ENCODE results near the gene ZFC3H1. TPM values are rescaled to one million over a fixed set of nuclear protein-coding genes. Genes with fewer than 3 reads are reported as not detected.

Gene ZFC3H1
- total RNA-seq, 2 experiments from 2014 or later, result 54.6 to 79.2 TPM

- DNase-seq, result no peak
- Mint-ChIP-seq H3K27me3 (no peaks in the 10 kb centered on the region), H3K36me3 (peaks cover 26% of the 10 kb centered on the region), H3K27ac (peak overlapping the region; percentile 99), H3K4me1 (peaks cover 28% of the 10 kb centered on the region), H3K9me3 (ENCODE audit: low read depth) (no peaks in the 10 kb centered on the region), H3K4me3 (peak overlapping the region; percentile 95)
- CTCF ChIA-PET, result interaction anchor here (0.9 to 3.1 kb wide), 5 partner anchors 18 to 89 kb away, joined by 3 to 45 read pairs (median 13); partner anchors contain the start of gene TMEM19
- no peak for ATAC-seq
Measured at GRCh38 chr12:71664411-71665089, 902 bp upstream of the ZFC3H1 start.

- H3K27ac Mint-ChIP-seq, result peak overlapping the region; percentile 99
- H3K36me3 Mint-ChIP-seq, result peaks cover 36% of the 10 kb centered on the region
- H3K27me3 Mint-ChIP-seq, result no peaks in the 10 kb centered on the region
- peaks cover 41% of the 10 kb centered on the region for H3K4me1 Mint-ChIP-seq
- ATAC-seq, result peak; percentile 48
- H3K4me3 Mint-ChIP-seq, result peak overlapping the region; percentile 95
- no peaks in the 10 kb centered on the region for H3K9me3 Mint-ChIP-seq (ENCODE audit: low read depth)
- CTCF ChIA-PET, result interaction anchor here (1.0 to 3.7 kb wide), 8 partner anchors 17 to 91 kb away, joined by 3 to 45 read pairs (median 9); partner anchors contain the start of genes RAB21 and TMEM19
- DNase-seq, result peak; percentile 80
Measured at GRCh38 chr12:71662849-71663560, 643 bp downstream of the ZFC3H1 start.

GRCh38 chr12:71661977-71662530 is 1.6 kb downstream of the ZFC3H1 start:
- Mint-ChIP-seq H3K9me3 (ENCODE audit: low read depth) (no peaks in the 10 kb centered on the region), H3K36me3 (peaks cover 37% of the 10 kb centered on the region), H3K4me1 (peaks cover 41% of the 10 kb centered on the region), H3K4me3 (peak overlapping the region; percentile 95), H3K27me3 (no peaks in the 10 kb centered on the region), H3K27ac (peak overlapping the region; percentile 99)
- CTCF ChIA-PET, result interaction anchor here (0.7 to 3.7 kb wide), 4 partner anchors 16 to 28 kb away, joined by 3 to 45 read pairs (median 14); partner anchors contain the start of gene TMEM19
- ATAC-seq (no peak), DNase-seq (no peak)

GRCh38 chr12:71656740-71657139 is 6.9 kb downstream of the ZFC3H1 start:
- Mint-ChIP-seq H3K27me3 (no peaks in the 10 kb centered on the region), H3K9me3 (ENCODE audit: low read depth) (no peaks in the 10 kb centered on the region), H3K27ac (no peak overlapping the region), H3K36me3 (peaks cover 30% of the 10 kb centered on the region), H3K4me3 (no peak overlapping the region), H3K4me1 (peaks cover 46% of the 10 kb centered on the region)
- CTCF ChIA-PET, result no interaction called here
- no peak for DNase-seq
- no peak for ATAC-seq

GRCh38 chr12:71655907-71656306 is 7.7 kb downstream of the ZFC3H1 start:
- ATAC-seq (no peak), DNase-seq (no peak)
- H3K4me3 Mint-ChIP-seq, result no peak overlapping the region
- H3K9me3 Mint-ChIP-seq (ENCODE audit: low read depth), result no peaks in the 10 kb centered on the region
- H3K27ac Mint-ChIP-seq, result peak overlapping the region; percentile 34
- H3K36me3 Mint-ChIP-seq, result peaks cover 28% of the 10 kb centered on the region
- CTCF ChIA-PET, result interaction anchor here (1.6 kb wide), 1 partner anchor 32 kb away, joined by 3 read pairs; no protein-coding TSS in a partner anchor
- H3K4me1 Mint-ChIP-seq, result peaks cover 43% of the 10 kb centered on the region
- H3K27me3 Mint-ChIP-seq, result no peaks in the 10 kb centered on the region

- ATAC-seq (no peak), DNase-seq (no peak)
- H3K27me3 Mint-ChIP-seq, result no peaks in the 10 kb centered on the region
- H3K27ac Mint-ChIP-seq, result peak overlapping the region; percentile 34
- no peak overlapping the region for H3K4me3 Mint-ChIP-seq
- peaks cover 43% of the 10 kb centered on the region for H3K4me1 Mint-ChIP-seq
- H3K36me3 Mint-ChIP-seq, result peaks cover 28% of the 10 kb centered on the region
- H3K9me3 Mint-ChIP-seq (ENCODE audit: low read depth), result no peaks in the 10 kb centered on the region
- CTCF ChIA-PET, result interaction anchor here (1.6 kb wide), 1 partner anchor 32 kb away, joined by 3 read pairs; no protein-coding TSS in a partner anchor
Measured at GRCh38 chr12:71655495-71655894, 8.2 kb downstream of the ZFC3H1 start.

- ATAC-seq, result peak; percentile 23
- no peak overlapping the region for H3K4me3 Mint-ChIP-seq
- H3K36me3 Mint-ChIP-seq, result peaks cover 26% of the 10 kb centered on the region
- DNase-seq, result no peak
- H3K27me3 Mint-ChIP-seq, result no peaks in the 10 kb centered on the region
- H3K4me1 Mint-ChIP-seq, result peaks cover 35% of the 10 kb centered on the region
- CTCF ChIA-PET, result no interaction called here
- no peaks in the 10 kb centered on the region for H3K9me3 Mint-ChIP-seq (ENCODE audit: low read depth)
- H3K27ac Mint-ChIP-seq, result no peak overlapping the region
Measured at GRCh38 chr12:71654200-71654599, 9.4 kb downstream of the ZFC3H1 start.

- ATAC-seq (no peak), DNase-seq (no peak)
- Mint-ChIP-seq H3K4me3 (no peak overlapping the region), H3K27me3 (no peaks in the 10 kb centered on the region), H3K27ac (no peak overlapping the region), H3K9me3 (ENCODE audit: low read depth) (no peaks in the 10 kb centered on the region), H3K36me3 (peaks cover 25% of the 10 kb centered on the region), H3K4me1 (peaks cover 32% of the 10 kb centered on the region)
- CTCF ChIA-PET, result no interaction called here
Measured at GRCh38 chr12:71653137-71653536, 10.5 kb downstream of the ZFC3H1 start.

- H3K27me3 Mint-ChIP-seq, result no peaks in the 10 kb centered on the region
- CTCF ChIA-PET, result no interaction called here
- H3K4me3 Mint-ChIP-seq, result no peak overlapping the region
- H3K27ac Mint-ChIP-seq, result no peak overlapping the region
- H3K36me3 Mint-ChIP-seq, result peaks cover 25% of the 10 kb centered on the region
- no peak for ATAC-seq
- no peaks in the 10 kb centered on the region for H3K9me3 Mint-ChIP-seq (ENCODE audit: low read depth)
- no peak for DNase-seq
- H3K4me1 Mint-ChIP-seq, result peaks cover 31% of the 10 kb centered on the region
Measured at GRCh38 chr12:71652656-71653055, 11.0 kb downstream of the ZFC3H1 start.

GRCh38 chr12:71649401-71649800 is 14.2 kb downstream of the ZFC3H1 start:
- H3K4me1 Mint-ChIP-seq, result peaks cover 21% of the 10 kb centered on the region
- H3K36me3 Mint-ChIP-seq, result peaks cover 35% of the 10 kb centered on the region
- no peaks in the 10 kb centered on the region for H3K9me3 Mint-ChIP-seq (ENCODE audit: low read depth)
- no peak for DNase-seq
- CTCF ChIA-PET, result interaction anchor here (1.9 kb wide), 1 partner anchor 13 kb away, joined by 5 read pairs; no protein-coding TSS in a partner anchor
- H3K4me3 Mint-ChIP-seq, result no peak overlapping the region
- ATAC-seq, result no peak
- no peak overlapping the region for H3K27ac Mint-ChIP-seq
- no peaks in the 10 kb centered on the region for H3K27me3 Mint-ChIP-seq

- Mint-ChIP-seq H3K36me3 (peaks cover 42% of the 10 kb centered on the region), H3K9me3 (ENCODE audit: low read depth) (no peaks in the 10 kb centered on the region), H3K4me1 (peaks cover 24% of the 10 kb centered on the region), H3K27me3 (no peaks in the 10 kb centered on the region), H3K4me3 (no peak overlapping the region), H3K27ac (no peak overlapping the region)
- DNase-seq (no peak), ATAC-seq (no peak)
- CTCF ChIA-PET, result no interaction called here
Measured at GRCh38 chr12:71648537-71648936, 15.1 kb downstream of the ZFC3H1 start.

GRCh38 chr12:71646512-71646911 is 17.1 kb downstream of the ZFC3H1 start:
- Mint-ChIP-seq H3K9me3 (ENCODE audit: low read depth) (no peaks in the 10 kb centered on the region), H3K27ac (no peak overlapping the region), H3K4me1 (peaks cover 32% of the 10 kb centered on the region), H3K4me3 (no peak overlapping the region), H3K27me3 (no peaks in the 10 kb centered on the region), H3K36me3 (peaks cover 55% of the 10 kb centered on the region)
- CTCF ChIA-PET, result interaction anchor here (0.9 to 2.3 kb wide), 3 partner anchors 10 to 17 kb away, joined by 3 to 13 read pairs (median 11); partner anchors contain the start of genes THAP2 and ZFC3H1
- DNase-seq, result no peak
- ATAC-seq, result no peak

- Mint-ChIP-seq H3K4me1 (peaks cover 35% of the 10 kb centered on the region), H3K36me3 (peaks cover 59% of the 10 kb centered on the region), H3K9me3 (ENCODE audit: low read depth) (no peaks in the 10 kb centered on the region), H3K4me3 (no peak overlapping the region), H3K27me3 (no peaks in the 10 kb centered on the region), H3K27ac (no peak overlapping the region)
- no peak for DNase-seq
- ATAC-seq, result no peak
- CTCF ChIA-PET, result interaction anchor here (0.8 to 2.3 kb wide), 4 partner anchors 9 to 102 kb away, joined by 3 to 13 read pairs (median 6); partner anchors contain the start of genes THAP2 and ZFC3H1
Measured at GRCh38 chr12:71645268-71645667, 18.4 kb downstream of the ZFC3H1 start.

All from activated CD8-positive, alpha-beta memory T cell treated with anti-CD3 and anti-CD28 coated beads, Interleukin-2, amount 10 ng/mL, durations not matched to agents 7 days and 5 days (primary cell).